IPS-NIHi11 (cell line): ENCODE measurements around the gene IFNAR2.
A peak's percentile ranks its signal among the peaks of the same experiment; 100 is the strongest.

Experiments
- DNase-seq: peaks from one replicate; pipeline ENCODE4 v3.0.0; 2012; ENCODE audit warnings: mixed read lengths, low spot score

Gene IFNAR2

GRCh38 chr21:33229784-33230544 is at the start of gene IFNAR2:
Gene IFNAR2 (plus strand): TSS chr21:33229938. CDS start chr21:33241923, 11,985 bp downstream.
- DNase-seq, result peak; percentile 99

GRCh38 chr21:33185852-33186251 is 43.9 kb upstream of the IFNAR2 start:
- no peak for DNase-seq

GRCh38 chr21:33187276-33187675 is 42.5 kb upstream of the IFNAR2 start:
- no peak for DNase-seq

- DNase-seq, result no peak
Observed at GRCh38 chr21:33189237-33189636, 40.5 kb upstream of the IFNAR2 start.

GRCh38 chr21:33189824-33190223 is 39.9 kb upstream of the IFNAR2 start:
- no peak for DNase-seq

- peak; percentile 78 for DNase-seq
Observed at GRCh38 chr21:33196941-33197374, 32.8 kb upstream of the IFNAR2 start.

GRCh38 chr21:33197496-33197895 is 32.2 kb upstream of the IFNAR2 start:
- DNase-seq, result no peak

- no peak for DNase-seq
Observed at GRCh38 chr21:33198346-33199099, 31.2 kb upstream of the IFNAR2 start.

GRCh38 chr21:33199100-33199464 is 30.7 kb upstream of the IFNAR2 start:
- no peak for DNase-seq

GRCh38 chr21:33199516-33200217 is 30.1 kb upstream of the IFNAR2 start:
- peak; percentile 78 for DNase-seq

GRCh38 chr21:33201956-33202355 is 27.8 kb upstream of the IFNAR2 start:
- no peak for DNase-seq

- no peak for DNase-seq
Observed at GRCh38 chr21:33202464-33203363, 27.0 kb upstream of the IFNAR2 start.

GRCh38 chr21:33203371-33203724 is 26.4 kb upstream of the IFNAR2 start:
- DNase-seq, result no peak

GRCh38 chr21:33205476-33205875 is 24.3 kb upstream of the IFNAR2 start:
- DNase-seq, result no peak

- DNase-seq, result no peak
Observed at GRCh38 chr21:33206771-33207281, 22.9 kb upstream of the IFNAR2 start.

- no peak for DNase-seq
Observed at GRCh38 chr21:33207449-33208149, 22.1 kb upstream of the IFNAR2 start.

- DNase-seq, result no peak
Observed at GRCh38 chr21:33208534-33208933, 21.2 kb upstream of the IFNAR2 start.

- no peak for DNase-seq
Observed at GRCh38 chr21:33211305-33211704, 18.4 kb upstream of the IFNAR2 start.

GRCh38 chr21:33211732-33212131 is 18.0 kb upstream of the IFNAR2 start:
- DNase-seq, result no peak

GRCh38 chr21:33212159-33212851 is 17.4 kb upstream of the IFNAR2 start:
- no peak for DNase-seq
